ENCODE results near the gene TBC1D28. TPM values are rescaled to one million over a fixed set of nuclear protein-coding genes. Genes with fewer than 3 reads are reported as not detected.
"Not testable (repeated sequence)": the region's sequence is repeated elsewhere in the genome, so short reads cannot be mapped to it uniquely, and the experiment has no call there.

Gene TBC1D28
- total RNA-seq, 2 experiments from 2014 or later = not detected

- H3K4me3 Mint-ChIP-seq; DNase-seq; POLR2A ChIA-PET; intact Hi-C loops (cut with DNase I, micrococcal nuclease); H3K36me3 Mint-ChIP-seq (ENCODE audit: low read depth); H3K27me3 Mint-ChIP-seq; CTCF ChIA-PET; H3K4me1 Mint-ChIP-seq; H3K27ac Mint-ChIP-seq; H3K9me3 Mint-ChIP-seq (ENCODE audit: low read depth); ATAC-seq: not testable (repeated sequence)
Measured at GRCh38 chr17:18643124-18643523, 1.1 kb downstream of the TBC1D28 start.

DNA sequence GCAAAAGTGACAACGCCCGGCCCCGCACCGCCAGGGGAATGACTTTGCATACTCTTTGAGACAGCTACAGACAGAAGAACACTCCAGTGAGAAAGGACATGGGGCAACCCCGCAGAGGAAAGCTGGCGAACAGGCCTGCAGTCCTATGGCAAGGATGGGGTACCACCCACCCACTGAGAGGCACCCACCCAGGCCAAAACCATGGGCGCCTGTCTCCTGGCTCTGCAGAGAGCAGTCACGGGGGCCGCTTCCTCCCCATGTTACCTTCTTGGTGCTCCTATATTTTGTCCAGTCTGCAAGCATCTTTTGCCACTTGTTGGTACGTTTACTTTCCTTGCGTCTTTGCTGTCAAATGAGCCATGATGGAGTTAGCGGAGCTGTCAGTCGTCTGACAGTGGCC is 5.8 kb downstream of the TBC1D28 start:
- H3K27ac Mint-ChIP-seq = not testable (repeated sequence)

DNA sequence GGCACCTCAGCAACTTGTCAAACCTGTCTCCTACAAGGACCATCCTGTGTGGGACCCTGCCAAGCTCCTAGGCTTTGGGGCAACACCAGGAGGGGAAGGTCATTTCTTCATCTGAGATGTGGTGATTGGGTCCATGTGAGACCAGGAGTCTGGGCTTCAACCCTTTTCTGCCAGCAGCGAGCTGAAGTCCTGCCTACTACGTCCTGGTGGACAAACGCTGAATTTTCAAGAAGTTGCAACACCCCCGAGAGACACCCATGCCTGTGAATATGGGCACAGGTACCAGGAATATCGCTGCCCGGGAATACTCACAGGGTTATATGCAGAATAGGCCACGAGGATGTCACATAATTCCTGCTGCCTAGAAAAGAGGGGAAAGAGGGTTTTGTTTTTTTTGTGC is 8.0 kb downstream of the TBC1D28 start:
- POLR2A ChIA-PET; H3K27ac Mint-ChIP-seq; H3K4me3 Mint-ChIP-seq; H3K9me3 Mint-ChIP-seq (ENCODE audit: low read depth); H3K4me1 Mint-ChIP-seq; intact Hi-C loops (cut with DNase I, micrococcal nuclease); DNase-seq; CTCF ChIA-PET; H3K36me3 Mint-ChIP-seq (ENCODE audit: low read depth); ATAC-seq: not testable (repeated sequence)
- H3K27me3 Mint-ChIP-seq = peaks cover 13% of the 10 kb centered on the region

More for the DNA sequence above, 5.8 kb downstream of the TBC1D28 start:
- H3K36me3 Mint-ChIP-seq (ENCODE audit: low read depth); POLR2A ChIA-PET; DNase-seq; ATAC-seq; intact Hi-C loops (cut with DNase I, micrococcal nuclease); H3K9me3 Mint-ChIP-seq (ENCODE audit: low read depth); H3K4me1 Mint-ChIP-seq; H3K4me3 Mint-ChIP-seq: not testable (repeated sequence)
- peaks cover 13% of the 10 kb centered on the region for H3K27me3 Mint-ChIP-seq
- CTCF ChIA-PET = interaction anchor here (0.8 kb wide), 1 partner anchor 13 kb away, joined by 3 read pairs; no protein-coding TSS in a partner anchor

- CTCF ChIA-PET; H3K9me3 Mint-ChIP-seq (ENCODE audit: low read depth); H3K27ac Mint-ChIP-seq; H3K4me3 Mint-ChIP-seq; DNase-seq; ATAC-seq; POLR2A ChIA-PET; H3K36me3 Mint-ChIP-seq (ENCODE audit: low read depth); intact Hi-C loops (cut with DNase I, micrococcal nuclease); H3K4me1 Mint-ChIP-seq: not testable (repeated sequence)
- peaks cover 13% of the 10 kb centered on the region for H3K27me3 Mint-ChIP-seq
Measured at GRCh38 chr17:18635773-18636172, 8.4 kb downstream of the TBC1D28 start.

DNA sequence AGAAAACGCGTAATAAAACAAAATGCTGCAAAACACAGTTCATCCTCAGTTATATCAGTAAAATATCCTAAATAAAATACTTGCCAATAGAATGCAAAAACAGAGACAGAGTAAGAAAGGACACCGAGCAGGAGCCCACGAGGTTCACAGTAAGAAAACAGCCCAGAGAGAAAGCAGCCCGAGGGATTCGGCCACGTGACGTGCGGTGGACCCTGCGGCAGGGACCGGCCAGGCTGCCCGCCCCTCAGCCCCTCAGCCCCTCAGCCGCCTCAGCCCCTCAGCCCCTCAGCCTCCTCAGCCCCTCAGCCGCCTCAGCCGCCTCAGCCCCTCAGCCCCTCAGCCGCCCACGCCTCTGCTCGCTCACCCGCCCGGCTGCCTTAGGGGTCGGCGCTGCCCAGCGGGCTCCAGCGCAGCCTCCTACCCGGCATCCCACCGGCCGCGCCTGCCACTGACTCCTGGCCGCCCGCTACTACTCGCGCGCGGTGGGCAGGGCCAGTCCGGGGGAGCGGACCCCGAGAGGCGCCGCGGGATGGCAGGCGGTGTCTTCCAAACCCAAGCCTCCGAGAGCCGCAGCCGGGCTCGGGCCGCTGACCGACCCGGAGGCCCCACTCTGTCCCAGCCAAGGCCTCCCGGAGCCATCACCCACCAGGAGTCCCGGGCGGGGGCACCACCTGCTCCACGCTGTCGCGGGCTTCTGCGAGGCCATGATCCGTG is 9.5 kb downstream of the TBC1D28 start:
- ATAC-seq; H3K9me3 Mint-ChIP-seq (ENCODE audit: low read depth); intact Hi-C loops (cut with DNase I, micrococcal nuclease); H3K27ac Mint-ChIP-seq; POLR2A ChIA-PET; H3K4me1 Mint-ChIP-seq; CTCF ChIA-PET; DNase-seq; H3K36me3 Mint-ChIP-seq (ENCODE audit: low read depth): not testable (repeated sequence)
- H3K4me3 Mint-ChIP-seq = peak overlapping the region; percentile 48
- H3K27me3 Mint-ChIP-seq = peaks cover 13% of the 10 kb centered on the region

DNA sequence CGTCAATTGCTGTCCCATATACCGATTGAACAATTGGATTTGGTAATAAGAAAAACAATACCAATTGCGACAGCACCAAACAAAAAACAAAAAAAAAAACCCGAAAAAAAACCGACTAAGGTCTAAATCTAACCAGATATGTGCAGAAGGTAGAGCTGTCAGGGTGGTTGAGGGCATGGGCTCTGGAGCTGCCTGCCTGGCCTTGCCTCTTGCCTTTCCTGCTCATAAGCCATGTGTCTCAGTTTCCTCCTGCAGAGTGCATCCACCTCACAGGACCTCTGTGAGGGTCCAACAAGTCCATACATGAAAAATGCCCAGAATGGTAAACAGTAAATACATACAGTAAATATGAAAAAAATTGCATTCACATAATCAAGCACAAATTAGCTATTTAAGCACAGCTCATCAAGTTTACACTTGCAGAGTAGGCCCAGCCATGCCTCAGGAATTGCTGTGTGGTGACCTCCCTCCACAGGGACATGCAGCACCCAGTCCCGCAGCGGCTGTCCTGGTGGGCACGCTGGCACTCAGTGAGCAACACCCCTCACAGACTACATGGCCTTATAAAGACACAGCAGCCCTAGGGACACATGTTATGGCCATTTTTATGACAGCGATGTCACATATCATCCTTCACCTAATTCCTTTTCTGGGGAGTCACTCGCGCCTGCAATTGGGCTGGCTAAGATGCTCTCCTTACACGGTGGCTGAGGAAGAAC is 17.9 kb downstream of the TBC1D28 start:
- DNase-seq (no peak), ATAC-seq (no peak)
- intact Hi-C loops (cut with DNase I, micrococcal nuclease) = loop anchor here in 1 of 2 experiments (10.0 kb wide), 2 partner anchors 68 to 158 kb away; partner anchors contain the start of gene TVP23B
- H3K4me1 Mint-ChIP-seq = peaks cover 13% of the 10 kb centered on the region
- CTCF ChIA-PET = interaction anchor here (0.6 to 1.6 kb wide), 15 partner anchors 12 to 392 kb away, joined by 3 to 6 read pairs (median 3); partner anchors contain the start of gene FAM83G
- POLR2A ChIA-PET = no interaction called here
- no peaks in the 10 kb centered on the region for H3K36me3 Mint-ChIP-seq (ENCODE audit: low read depth)
- H3K27me3 Mint-ChIP-seq = no peaks in the 10 kb centered on the region
- no peaks in the 10 kb centered on the region for H3K9me3 Mint-ChIP-seq (ENCODE audit: low read depth)
- H3K27ac Mint-ChIP-seq = peak overlapping the region; percentile 26
- H3K4me3 Mint-ChIP-seq = peak overlapping the region; percentile 88

- DNase-seq = peak; percentile 97
- CTCF ChIA-PET = interaction anchor here (0.6 to 1.6 kb wide), 16 partner anchors 12 to 393 kb away, joined by 3 to 6 read pairs (median 3); partner anchors contain the start of genes FAM83G and PRPSAP2
- H3K9me3 Mint-ChIP-seq (ENCODE audit: low read depth); POLR2A ChIA-PET; H3K27me3 Mint-ChIP-seq; H3K36me3 Mint-ChIP-seq (ENCODE audit: low read depth): not testable (repeated sequence)
- Mint-ChIP-seq H3K4me1 (peaks cover 13% of the 10 kb centered on the region), H3K27ac (peak overlapping the region; percentile 97), H3K4me3 (peak overlapping the region; percentile 88)
- intact Hi-C loops (cut with DNase I, micrococcal nuclease) = loop anchor here in 1 of 2 experiments (10.0 kb wide), 2 partner anchors 69 to 159 kb away; partner anchors contain the start of gene TVP23B
- peak; percentile 95 for ATAC-seq
Measured at GRCh38 chr17:18625509-18626104, 18.6 kb downstream of the TBC1D28 start.

- H3K36me3 Mint-ChIP-seq (ENCODE audit: low read depth); H3K9me3 Mint-ChIP-seq (ENCODE audit: low read depth); POLR2A ChIA-PET; H3K27me3 Mint-ChIP-seq: not testable (repeated sequence)
- Mint-ChIP-seq H3K4me3 (peak overlapping the region; percentile 88), H3K4me1 (peaks cover 13% of the 10 kb centered on the region), H3K27ac (peak overlapping the region; percentile 97)
- peak; percentile 55 for ATAC-seq
- peak; percentile 43 for DNase-seq
- intact Hi-C loops (cut with DNase I, micrococcal nuclease) = loop anchor here in 1 of 2 experiments (10.0 kb wide), 2 partner anchors 70 to 160 kb away; partner anchors contain the start of gene TVP23B
- CTCF ChIA-PET = interaction anchor here (0.7 to 1.3 kb wide), 8 partner anchors 13 to 379 kb away, joined by 3 to 5 read pairs (median 3); partner anchors contain the start of genes FAM83G and PRPSAP2
Measured at GRCh38 chr17:18624862-18625501, 19.2 kb downstream of the TBC1D28 start.

DNA sequence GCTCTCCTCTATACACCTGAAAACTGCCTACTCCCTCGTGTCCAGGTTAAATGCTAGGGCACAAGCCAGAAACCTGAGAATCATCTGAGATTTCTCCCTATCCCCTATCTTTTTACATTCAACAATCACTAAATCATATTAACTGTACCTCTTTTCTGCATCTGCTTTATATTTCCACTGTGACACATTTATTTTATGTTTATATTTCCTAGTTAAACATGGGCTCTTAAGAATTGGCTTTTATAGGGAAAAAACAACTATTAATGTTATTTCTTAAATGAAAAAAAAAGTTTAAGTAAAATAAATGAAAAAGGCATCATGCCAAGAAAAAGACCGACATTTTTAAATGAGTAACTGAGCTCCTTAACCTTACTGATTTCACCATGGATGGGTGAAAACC is 26.6 kb downstream of the TBC1D28 start:
- H3K36me3 Mint-ChIP-seq (ENCODE audit: low read depth); H3K27me3 Mint-ChIP-seq; ATAC-seq; H3K4me1 Mint-ChIP-seq; H3K4me3 Mint-ChIP-seq; POLR2A ChIA-PET; H3K27ac Mint-ChIP-seq; DNase-seq; intact Hi-C loops (cut with DNase I, micrococcal nuclease); H3K9me3 Mint-ChIP-seq (ENCODE audit: low read depth); CTCF ChIA-PET: not testable (repeated sequence)

GRCh38 chr17:18613016-18613415 is 31.2 kb downstream of the TBC1D28 start:
- H3K9me3 Mint-ChIP-seq (ENCODE audit: low read depth); intact Hi-C loops (cut with DNase I, micrococcal nuclease); DNase-seq; H3K4me1 Mint-ChIP-seq; H3K4me3 Mint-ChIP-seq; POLR2A ChIA-PET; CTCF ChIA-PET; H3K27ac Mint-ChIP-seq; H3K36me3 Mint-ChIP-seq (ENCODE audit: low read depth); ATAC-seq; H3K27me3 Mint-ChIP-seq: not testable (repeated sequence)

- CTCF ChIA-PET; intact Hi-C loops (cut with DNase I, micrococcal nuclease); H3K27me3 Mint-ChIP-seq; ATAC-seq; H3K9me3 Mint-ChIP-seq (ENCODE audit: low read depth); H3K36me3 Mint-ChIP-seq (ENCODE audit: low read depth); H3K4me1 Mint-ChIP-seq; POLR2A ChIA-PET; H3K27ac Mint-ChIP-seq; DNase-seq; H3K4me3 Mint-ChIP-seq: not testable (repeated sequence)
Measured at GRCh38 chr17:18593138-18593537, 51.1 kb downstream of the TBC1D28 start.

Data from activated CD4-positive, alpha-beta T cell treated with anti-CD3 and anti-CD28 coated beads for 36 hours (primary cell).